Esophagus muscularis mucosa (tissue), 4 donors: Measurements from ENCODE around the gene OBSCN. TPM values are rescaled to one million over a fixed set of nuclear protein-coding genes. Genes with fewer than 3 reads are reported as not detected.

ENCODE experiments used
- DNase-seq: peaks from one replicate; pipeline ENCODE4 v3.0.0-alpha.2; 2017; ENCODE audit errors: extremely low spot score
- H3K27ac ChIP-seq, 4 donors: fragments of 200-600 bp; sonication (generic); replicated peaks in 1 of 4; 1 replicate in 3 of 4; 2 replicates in 1 of 4; pipeline ENCODE4 v1.5.1; 2016 to 2019; ENCODE audit warnings: mild to moderate bottlenecking in 1 of 4
- H3K27me3 ChIP-seq, 4 donors: fragments of 200-600 bp; sonication (generic); one replicate each; pipeline versions ENCODE4 v1.5.1 to v1.6.0; 2016 to 2019
- H3K36me3 ChIP-seq, 4 donors: fragments of 200-600 bp; sonication (generic); one replicate each; pipeline ENCODE4 v1.5.1; 2016 to 2019
- H3K4me1 ChIP-seq, 4 donors: fragments of 200-600 bp; sonication (generic); one replicate each; pipeline ENCODE4 v1.5.1; 2016 to 2019
- H3K4me3 ChIP-seq, 4 donors: fragments of 200-600 bp; sonication (generic); 1 replicate in 2 of 4; 2 replicates in 2 of 4; pipeline ENCODE4 v1.5.1; 2016 to 2019; ENCODE audit warnings: mild to moderate bottlenecking in 4 of 4, moderate library complexity in 1 of 4
- H3K9me3 ChIP-seq, 4 donors: fragments of 200-600 bp; sonication (generic); 1 replicate in 3 of 4; 2 replicates in 1 of 4; pipeline ENCODE4 v1.5.1; 2016 to 2019
- CTCF ChIP-seq, 3 experiments: fragments of 200-600 bp in 2 of 3; fragments of 450-650 bp in 1 of 3; sonication (generic) in 2 of 3; IDR thresholded peaks; one replicate each; pipeline ENCODE4 v1.5.1; 2017 to 2019; ENCODE audit warnings: antibody characterized with exemption in 3 of 3, mild to moderate bottlenecking in 2 of 3, moderate library complexity in 1 of 3
- EP300 ChIP-seq: sonication (generic); formaldehyde crosslinking; IDR thresholded peaks from one replicate; pipeline ENCODE4 v1.6.1; 2017; ENCODE audit warnings: antibody characterized with exemption
- POLR2A ChIP-seq: fragments of 450-650 bp; IDR thresholded peaks from one replicate; pipeline ENCODE4 v1.6.1; 2017; ENCODE audit warnings: antibody characterized with exemption, moderate library complexity, mild to moderate bottlenecking, low read depth
- POLR2AphosphoS5 ChIP-seq, 2 donors: sonication (generic); formaldehyde crosslinking; IDR thresholded peaks; one replicate each; pipeline ENCODE4 v1.6.1; 2017; ENCODE audit warnings: antibody characterized with exemption in 2 of 2
- WGBS: methylation state at CpG from one replicate; pipeline ENCODE4 v1.1.5; 2018; 5-methylcytosine and 5-hydroxymethylcytosine counted together
- intact Hi-C: fragments of 100-400 bp; cut with DNase I; formaldehyde crosslinking; loops from one replicate; pipeline ENCODE4 v1.15.1; 2023
- total RNA-seq, 4 donors: library from RNA; depleted of rRNA; stranded (reverse); fragments of >200 nt; gene quantifications; one replicate each; pipeline versions ENCODE4 v1.1.0 to v1.2.1, GENCODE V29; 2016

The OBSCN gene
- total RNA-seq, 4 donors from 2014 or later: 12.6 to 31.4 (median 17.8) TPM

- H3K4me1 ChIP-seq: no peaks in the 10 kb centered on the region
- no peaks in the 10 kb centered on the region for H3K9me3 ChIP-seq
- no peak overlapping the region for H3K27ac ChIP-seq
- H3K4me3 ChIP-seq: no peak overlapping the region
- no peak for TF ChIP-seq POLR2A
- intact Hi-C loops: no loop called here
- no peaks in the 10 kb centered on the region for H3K27me3 ChIP-seq
- 88% methylated on average over 8 of the region's 17 CpGs for WGBS
- no peak for DNase-seq
- H3K36me3 ChIP-seq: peaks cover 0 to 57% (median 5%) of the 10 kb centered on the region in 4 donors
Observed at GRCh38 chr1:228332797-228333738, 125.2 kb downstream of the OBSCN start.

- intact Hi-C loops: no loop called here
- WGBS: 100% methylated on average over 3 of the region's 10 CpGs
- no peak for DNase-seq
- Histone ChIP-seq H3K4me3 (no peak overlapping the region), H3K36me3 (peaks cover 0 to 61% (median 6%) of the 10 kb centered on the region in 4 donors), H3K27me3 (no peaks in the 10 kb centered on the region), H3K27ac (no peak overlapping the region), H3K9me3 (no peaks in the 10 kb centered on the region), H3K4me1 (no peaks in the 10 kb centered on the region)
- no peak for TF ChIP-seq CTCF (IDR thresholded peaks at IDR 0.05)
Observed at GRCh38 chr1:228333739-228334115, 125.9 kb downstream of the OBSCN start.

- no peaks in the 10 kb centered on the region for H3K9me3 ChIP-seq
- H3K4me1 ChIP-seq: no peaks in the 10 kb centered on the region
- 90% methylated on average over 15 of the region's 22 CpGs for WGBS
- peaks cover 0 to 68% (median 11%) of the 10 kb centered on the region in 4 donors for H3K36me3 ChIP-seq
- H3K27ac ChIP-seq: no peak overlapping the region
- H3K4me3 ChIP-seq: no peak overlapping the region
- no peaks in the 10 kb centered on the region for H3K27me3 ChIP-seq
- intact Hi-C loops: no loop called here
- TF ChIP-seq POLR2A (no peak), CTCF (IDR thresholded peaks at IDR 0.05) (no peak), POLR2AphosphoS5 (IDR thresholded peaks at IDR 0.05) (no peak), EP300 (no peak)
- DNase-seq: no peak
Observed at GRCh38 chr1:228334226-228334935, 126.5 kb downstream of the OBSCN start.

- WGBS: 84% methylated on average over 10 of the region's 18 CpGs
- Histone ChIP-seq H3K4me3 (no peak overlapping the region), H3K36me3 (peaks cover 0 to 73% (median 15%) of the 10 kb centered on the region in 4 donors), H3K9me3 (no peaks in the 10 kb centered on the region), H3K27ac (no peak overlapping the region), H3K27me3 (no peaks in the 10 kb centered on the region), H3K4me1 (no peaks in the 10 kb centered on the region)
- DNase-seq: no peak
- intact Hi-C loops: no loop called here
- TF ChIP-seq EP300: no peak
- no peak for TF ChIP-seq POLR2A
- no peak for TF ChIP-seq CTCF (IDR thresholded peaks at IDR 0.05)
- no peak for TF ChIP-seq POLR2AphosphoS5 (IDR thresholded peaks at IDR 0.05)
Observed at GRCh38 chr1:228334954-228335353, 127.1 kb downstream of the OBSCN start.
